Breast epithelium (tissue), 3 donors: ENCODE measurements around the gene FBXO5.

Experiments used
- CTCF ChIP-seq, 3 donors: fragments of 450-650 bp; IDR thresholded peaks; one replicate each; pipeline ENCODE4 v1.5.1; 2016 to 2017; ENCODE audit warnings: antibody characterized with exemption in 3 of 3, mild to moderate bottlenecking in 3 of 3, moderate library complexity in 3 of 3
- POLR2A ChIP-seq: fragments of 450-650 bp; IDR thresholded peaks from one replicate; pipeline ENCODE4 v1.6.1; 2016; ENCODE audit warnings: antibody characterized with exemption, mild to moderate bottlenecking, moderate library complexity
- POLR2AphosphoS5 ChIP-seq, 3 donors: sonication (generic); formaldehyde crosslinking; IDR thresholded peaks; one replicate each; pipeline ENCODE4 v1.6.1; 2017; ENCODE audit warnings: antibody characterized with exemption in 3 of 3

DNA sequence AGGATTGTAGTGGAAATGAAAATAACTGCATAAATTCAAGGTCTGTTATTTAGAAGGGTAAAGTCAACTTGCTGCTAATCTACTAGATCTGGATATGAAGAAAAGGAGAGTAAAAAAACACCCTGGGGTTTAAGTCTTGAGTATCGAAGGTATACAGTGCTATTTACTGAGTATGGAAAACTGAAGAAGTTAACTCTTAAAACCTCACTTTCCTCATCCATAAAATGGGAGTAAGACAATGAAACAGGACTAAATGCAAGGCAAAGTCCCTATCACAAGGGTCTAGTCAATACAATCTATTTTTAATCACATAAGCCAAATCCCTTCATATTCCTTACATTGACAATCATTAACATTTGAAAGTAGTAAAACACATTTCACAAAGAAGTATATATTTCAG is 2.2 kb downstream of the FBXO5 start:
- TF ChIP-seq CTCF (IDR thresholded peaks at IDR 0.05) (no peak), POLR2A (no peak), POLR2AphosphoS5 (IDR thresholded peaks at IDR 0.05) (no peak)
